Nephron progenitor cell (in vitro differentiated cells): Measurements from ENCODE around the gene NTM.

Experiments
- DNase-seq: peaks from one replicate; pipeline ENCODE4 v3.0.0; 2021
- H3K27ac Mint-ChIP-seq: 2 replicates; pipeline ENCODE4 v1.8.0; 2021; ENCODE audit warnings: mild to moderate bottlenecking, moderate library complexity, mixed read lengths
- H3K27me3 Mint-ChIP-seq: 2 replicates; pipeline ENCODE4 v1.8.0; 2021; ENCODE audit warnings: mild to moderate bottlenecking, low read depth, mixed read lengths; ENCODE audit not compliant: poor library complexity
- H3K36me3 Mint-ChIP-seq: 2 replicates; pipeline ENCODE4 v1.8.0; 2021; ENCODE audit warnings: low read depth, mixed read lengths
- H3K4me1 Mint-ChIP-seq: 2 replicates; pipeline ENCODE4 v1.8.0; 2021; ENCODE audit warnings: mixed read lengths
- H3K4me3 Mint-ChIP-seq: 2 replicates; pipeline ENCODE4 v1.8.0; 2021; ENCODE audit warnings: mild to moderate bottlenecking, moderate library complexity, mixed read lengths
- H3K9me3 Mint-ChIP-seq: 2 replicates; pipeline ENCODE4 v1.8.0; 2021; ENCODE audit warnings: mild to moderate bottlenecking, moderate library complexity, mixed read lengths
- CTCF ChIP-seq: fragments of 200-600 bp; sonication (generic); IDR thresholded peaks from 2 replicates; pipeline ENCODE4 v1.5.0; 2021; ENCODE audit warnings: antibody characterized with exemption

Gene NTM

DNA sequence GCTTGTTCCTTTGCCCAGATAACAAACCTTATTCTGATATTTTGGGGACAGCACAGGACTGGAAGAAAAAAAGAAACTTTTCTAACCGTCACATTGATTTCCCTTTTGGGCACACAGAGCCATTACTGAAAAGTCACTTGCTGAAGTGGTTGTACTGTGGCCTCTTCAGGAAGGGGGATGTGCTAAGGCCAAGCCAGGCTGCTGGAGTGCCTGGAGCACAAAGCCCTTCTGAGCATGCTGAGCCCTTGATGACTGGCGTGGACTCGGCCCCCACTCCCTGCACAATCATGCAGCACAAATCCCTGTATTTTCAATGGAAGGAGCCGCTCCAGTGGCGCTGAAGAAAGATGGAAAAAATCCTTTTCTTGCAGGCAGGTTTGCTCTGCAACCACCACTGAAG, 164.2 kb downstream of the NTM start:
- H3K27me3 Mint-ChIP-seq: peaks cover 3% of the 10 kb centered on the region
- TF ChIP-seq CTCF: no peak
- H3K4me3 Mint-ChIP-seq: no peak overlapping the region
- H3K36me3 Mint-ChIP-seq: no peaks in the 10 kb centered on the region
- no peak overlapping the region for H3K27ac Mint-ChIP-seq
- H3K4me1 Mint-ChIP-seq: peaks cover 70% of the 10 kb centered on the region
- DNase-seq: no peak
- peaks cover 4% of the 10 kb centered on the region for H3K9me3 Mint-ChIP-seq

DNA sequence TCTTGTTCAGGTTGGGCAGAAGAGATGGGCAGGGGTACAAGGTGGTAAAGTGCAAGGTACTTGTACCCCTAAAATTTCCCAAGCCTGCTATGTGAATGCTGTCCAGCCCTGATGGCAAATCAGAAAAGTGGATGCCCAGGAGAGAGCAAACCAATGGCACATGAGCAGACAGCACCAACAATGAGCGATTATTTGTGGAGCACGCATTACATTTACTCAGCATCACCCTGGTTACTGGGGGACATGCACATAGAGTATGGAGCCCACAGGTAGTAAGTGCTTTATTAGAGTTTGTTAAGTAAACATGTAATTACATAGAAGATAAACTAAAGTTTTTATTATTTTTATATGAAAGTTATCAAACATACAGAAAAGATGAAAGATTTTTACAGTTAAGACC, 165.7 kb downstream of the NTM start:
- Mint-ChIP-seq H3K9me3 (peaks cover 11% of the 10 kb centered on the region), H3K27me3 (peaks cover 3% of the 10 kb centered on the region), H3K36me3 (no peaks in the 10 kb centered on the region), H3K4me1 (peaks cover 55% of the 10 kb centered on the region), H3K4me3 (no peak overlapping the region), H3K27ac (no peak overlapping the region)
- DNase-seq: no peak
- no peak for TF ChIP-seq CTCF

DNA sequence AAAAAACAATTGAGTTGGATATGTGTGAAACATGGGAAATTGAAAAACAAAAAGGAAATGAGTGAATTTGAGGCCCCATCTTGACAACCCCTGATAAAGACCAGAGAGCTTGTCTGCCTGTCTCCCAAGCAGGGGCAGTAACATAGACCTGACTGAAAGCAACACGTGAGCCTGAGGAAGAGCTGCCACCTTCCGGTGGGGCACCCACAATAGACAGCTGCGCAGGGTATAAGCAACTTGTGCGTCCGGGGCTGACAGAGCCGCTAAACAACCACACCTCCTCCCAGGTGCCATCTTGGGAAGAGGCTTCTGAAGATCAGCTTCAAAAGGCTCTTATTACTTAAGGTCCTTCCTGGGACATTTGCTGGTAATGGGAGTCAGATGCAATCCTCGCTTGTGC, 166.8 kb downstream of the NTM start:
- H3K4me1 Mint-ChIP-seq: peaks cover 45% of the 10 kb centered on the region
- H3K4me3 Mint-ChIP-seq: no peak overlapping the region
- no peak for TF ChIP-seq CTCF
- H3K27ac Mint-ChIP-seq: no peak overlapping the region
- no peak for DNase-seq
- peaks cover 3% of the 10 kb centered on the region for H3K27me3 Mint-ChIP-seq
- H3K9me3 Mint-ChIP-seq: peaks cover 20% of the 10 kb centered on the region
- peaks cover 5% of the 10 kb centered on the region for H3K36me3 Mint-ChIP-seq

- Mint-ChIP-seq H3K27ac (no peak overlapping the region), H3K4me3 (no peak overlapping the region), H3K4me1 (peaks cover 39% of the 10 kb centered on the region), H3K9me3 (peaks cover 20% of the 10 kb centered on the region), H3K36me3 (peaks cover 5% of the 10 kb centered on the region), H3K27me3 (peaks cover 3% of the 10 kb centered on the region)
- no peak for TF ChIP-seq CTCF
- no peak for DNase-seq
Observed at GRCh38 chr11:131537748-131538147, 167.3 kb downstream of the NTM start.

DNA sequence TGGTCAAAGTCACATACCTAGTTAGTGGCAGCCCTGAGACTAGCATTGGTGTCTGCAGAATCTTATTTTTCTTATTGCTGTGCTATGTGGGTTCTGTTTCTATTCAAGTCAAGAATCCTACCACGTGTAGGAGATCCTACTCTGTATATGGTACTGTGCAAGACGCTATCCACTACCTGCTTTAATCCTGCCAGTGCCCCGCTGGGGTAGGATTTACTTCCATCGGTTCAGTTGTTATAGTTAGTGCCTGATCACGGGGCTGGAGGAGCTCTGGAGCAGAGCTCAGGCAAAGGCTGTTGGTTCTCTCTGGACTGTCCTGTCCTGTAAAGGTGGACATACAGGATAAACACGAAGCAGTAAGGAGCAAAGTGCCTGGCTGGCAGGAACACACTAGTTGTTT, 167.9 kb downstream of the NTM start:
- peaks cover 5% of the 10 kb centered on the region for H3K36me3 Mint-ChIP-seq
- no peak for DNase-seq
- peaks cover 3% of the 10 kb centered on the region for H3K27me3 Mint-ChIP-seq
- no peak overlapping the region for H3K4me3 Mint-ChIP-seq
- no peak for TF ChIP-seq CTCF
- H3K4me1 Mint-ChIP-seq: peaks cover 38% of the 10 kb centered on the region
- H3K27ac Mint-ChIP-seq: no peak overlapping the region
- peaks cover 20% of the 10 kb centered on the region for H3K9me3 Mint-ChIP-seq

DNA sequence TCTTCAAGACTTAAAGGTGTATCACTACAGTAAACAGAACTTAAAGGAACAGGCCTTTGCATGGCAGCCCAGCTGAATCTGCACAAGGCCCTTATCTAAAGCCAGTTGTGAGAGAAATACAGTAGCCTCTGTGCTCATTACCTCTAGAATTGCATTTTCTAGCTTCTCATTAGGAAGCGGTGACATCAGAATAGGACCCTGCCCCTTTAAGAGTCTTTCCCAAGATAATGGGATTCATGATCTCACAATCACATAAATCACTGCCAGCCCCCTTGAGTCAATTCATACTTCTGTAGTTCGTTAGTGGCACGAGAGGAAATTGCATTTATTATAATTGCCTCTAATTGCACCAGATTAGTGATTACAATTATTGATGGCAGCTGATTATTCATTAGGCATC, 170.3 kb downstream of the NTM start:
- Mint-ChIP-seq H3K27me3 (no peaks in the 10 kb centered on the region), H3K27ac (no peak overlapping the region), H3K9me3 (peaks cover 20% of the 10 kb centered on the region), H3K4me3 (no peak overlapping the region), H3K4me1 (peaks cover 22% of the 10 kb centered on the region), H3K36me3 (peaks cover 5% of the 10 kb centered on the region)
- DNase-seq: no peak
- no peak for TF ChIP-seq CTCF
